ENCODE measurements around the gene POU6F2. TPM values are rescaled to one million over a fixed set of nuclear protein-coding genes. Genes with fewer than 3 reads are reported as not detected.

The POU6F2 gene
- total RNA-seq, 4 donors from 2014 or later, result 0.48 to 0.82 TPM; not detected in 2

DNA sequence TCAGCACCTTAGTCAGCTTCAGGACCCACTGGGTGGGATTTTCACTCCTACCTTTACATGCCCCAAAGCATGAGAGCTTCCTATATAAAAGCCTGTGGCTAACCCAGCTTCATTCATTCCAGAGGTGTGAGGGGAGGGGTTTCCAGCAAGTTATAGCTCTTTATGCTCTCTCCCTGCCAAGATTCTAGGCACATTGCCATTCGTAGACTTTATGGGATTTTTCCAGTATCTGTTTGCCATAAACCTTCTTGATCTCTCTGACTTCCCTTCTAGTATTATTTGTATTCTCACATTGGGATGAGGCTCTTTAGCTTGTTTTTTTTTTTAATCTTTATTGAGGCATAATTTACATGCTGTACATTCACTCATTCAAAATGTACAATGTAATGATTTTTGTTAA lies 67.5 kb downstream of the POU6F2 start:
- H3K27ac ChIP-seq, result no peak overlapping the region
- no peak overlapping the region for H3K4me3 ChIP-seq
- TF ChIP-seq POLR2AphosphoS5 (IDR thresholded peaks at IDR 0.05) (no peak), EP300 (IDR thresholded peaks at IDR 0.05; ENCODE audit: low read depth) (no peak), POLR2A (IDR thresholded peaks at IDR 0.05) (no peak)
- TF ChIP-seq, protein P1, sequence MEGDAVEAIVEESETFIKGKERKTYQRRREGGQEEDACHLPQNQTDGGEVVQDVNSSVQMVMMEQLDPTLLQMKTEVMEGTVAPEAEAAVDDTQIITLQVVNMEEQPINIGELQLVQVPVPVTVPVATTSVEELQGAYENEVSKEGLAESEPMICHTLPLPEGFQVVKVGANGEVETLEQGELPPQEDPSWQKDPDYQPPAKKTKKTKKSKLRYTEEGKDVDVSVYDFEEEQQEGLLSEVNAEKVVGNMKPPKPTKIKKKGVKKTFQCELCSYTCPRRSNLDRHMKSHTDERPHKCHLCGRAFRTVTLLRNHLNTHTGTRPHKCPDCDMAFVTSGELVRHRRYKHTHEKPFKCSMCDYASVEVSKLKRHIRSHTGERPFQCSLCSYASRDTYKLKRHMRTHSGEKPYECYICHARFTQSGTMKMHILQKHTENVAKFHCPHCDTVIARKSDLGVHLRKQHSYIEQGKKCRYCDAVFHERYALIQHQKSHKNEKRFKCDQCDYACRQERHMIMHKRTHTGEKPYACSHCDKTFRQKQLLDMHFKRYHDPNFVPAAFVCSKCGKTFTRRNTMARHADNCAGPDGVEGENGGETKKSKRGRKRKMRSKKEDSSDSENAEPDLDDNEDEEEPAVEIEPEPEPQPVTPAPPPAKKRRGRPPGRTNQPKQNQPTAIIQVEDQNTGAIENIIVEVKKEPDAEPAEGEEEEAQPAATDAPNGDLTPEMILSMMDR (IDR thresholded peaks at IDR 0.05), result no peak
- 20 to 33% methylated on average over 1 of the region's 1 CpG for WGBS, 2 donors (ENCODE audit: low coverage in 1 of 2)
- no peaks in the 10 kb centered on the region for H3K4me1 ChIP-seq
- no peaks in the 10 kb centered on the region for H3K9me3 ChIP-seq
- H3K27me3 ChIP-seq, result no peaks in the 10 kb centered on the region
- intact Hi-C loops (cut with DNase I; ENCODE audit: low total_unique reads), result no loop called here
- no peaks in the 10 kb centered on the region for H3K36me3 ChIP-seq
- in situ Hi-C loops (cut with MboI; ENCODE audit: low pct_ligation_motif_present in 1 of 4, low pct_unique_long_range_greater_than_20kb in 1 of 4, low sequenced_read_pairs in 3 of 4), result loop anchor here in 1 of 4 donors (25.0 kb wide), 1 partner anchor 233 kb away; no protein-coding TSS in a partner anchor
- DNase-seq, result no peak

DNA sequence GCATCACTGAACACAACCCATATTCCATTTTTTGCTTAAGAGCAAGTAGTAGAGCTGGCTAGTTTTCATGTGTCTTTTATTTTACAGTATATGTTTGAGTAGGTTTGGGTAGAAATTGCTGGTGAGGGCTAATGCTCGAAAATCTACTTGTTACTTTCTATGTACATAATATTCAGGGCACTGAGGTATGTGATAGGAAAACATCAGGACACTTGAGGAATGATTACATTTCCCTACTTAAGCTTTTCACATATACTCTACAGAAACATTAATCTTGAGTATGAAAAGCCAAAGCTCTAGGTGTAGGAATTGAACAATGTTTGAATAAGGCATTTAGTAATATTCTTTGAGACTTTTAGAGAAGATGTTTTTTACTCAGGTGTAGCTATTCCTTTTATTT lies 73.6 kb downstream of the POU6F2 start:
- WGBS, 2 donors (ENCODE audit: low coverage in 1 of 2), result 79% methylated on average over 1 of the region's 1 CpG; no CpG with 5 or more reads in 1 of the 2 donors
- H3K9me3 ChIP-seq, result no peaks in the 10 kb centered on the region
- TF ChIP-seq POLR2AphosphoS5 (IDR thresholded peaks at IDR 0.05), result no peak
- no peak for TF ChIP-seq EP300 (IDR thresholded peaks at IDR 0.05; ENCODE audit: low read depth)
- no peak for TF ChIP-seq POLR2A (IDR thresholded peaks at IDR 0.05)
- TF ChIP-seq, protein P1 (IDR thresholded peaks at IDR 0.05), result no peak
- intact Hi-C loops (cut with DNase I; ENCODE audit: low total_unique reads), result no loop called here
- H3K4me3 ChIP-seq, result no peak overlapping the region
- no peaks in the 10 kb centered on the region for H3K27me3 ChIP-seq
- in situ Hi-C loops (cut with MboI; ENCODE audit: low pct_ligation_motif_present in 1 of 4, low pct_unique_long_range_greater_than_20kb in 1 of 4, low sequenced_read_pairs in 3 of 4), result no loop called here
- DNase-seq, result no peak
- no peak overlapping the region for H3K27ac ChIP-seq
- no peaks in the 10 kb centered on the region for H3K36me3 ChIP-seq
- no peaks in the 10 kb centered on the region for H3K4me1 ChIP-seq

DNA sequence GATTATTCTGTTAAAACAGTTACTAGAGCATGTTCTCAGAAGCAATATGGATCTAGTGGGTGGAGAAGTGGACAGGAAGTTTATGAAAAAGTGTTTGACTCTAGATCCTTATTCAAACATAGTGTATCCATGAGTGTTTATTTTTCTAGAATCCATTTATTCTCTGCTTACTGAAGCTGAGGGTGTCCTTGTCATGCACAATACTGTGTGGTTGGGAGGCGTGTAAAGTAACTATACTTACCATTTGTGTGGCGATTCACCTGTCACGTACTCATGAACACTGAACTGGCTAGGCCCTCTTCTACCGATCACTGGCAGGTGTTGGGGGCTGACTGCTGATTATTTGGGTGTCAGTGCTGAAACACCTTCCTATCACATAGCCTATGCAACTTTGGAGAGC lies 74.0 kb downstream of the POU6F2 start:
- TF ChIP-seq, protein P1 (IDR thresholded peaks at IDR 0.05), result no peak
- no peak for DNase-seq
- no peaks in the 10 kb centered on the region for H3K4me1 ChIP-seq
- no peak overlapping the region for H3K4me3 ChIP-seq
- no peak overlapping the region for H3K27ac ChIP-seq
- intact Hi-C loops (cut with DNase I; ENCODE audit: low total_unique reads), result no loop called here
- in situ Hi-C loops (cut with MboI; ENCODE audit: low pct_ligation_motif_present in 1 of 4, low pct_unique_long_range_greater_than_20kb in 1 of 4, low sequenced_read_pairs in 3 of 4), result no loop called here
- H3K27me3 ChIP-seq, result no peaks in the 10 kb centered on the region
- H3K9me3 ChIP-seq, result no peaks in the 10 kb centered on the region
- 60 to 94% methylated on average over 1 to 4 of the region's 4 CpGs for WGBS, 2 donors (ENCODE audit: low coverage in 1 of 2)
- H3K36me3 ChIP-seq, result no peaks in the 10 kb centered on the region

DNA sequence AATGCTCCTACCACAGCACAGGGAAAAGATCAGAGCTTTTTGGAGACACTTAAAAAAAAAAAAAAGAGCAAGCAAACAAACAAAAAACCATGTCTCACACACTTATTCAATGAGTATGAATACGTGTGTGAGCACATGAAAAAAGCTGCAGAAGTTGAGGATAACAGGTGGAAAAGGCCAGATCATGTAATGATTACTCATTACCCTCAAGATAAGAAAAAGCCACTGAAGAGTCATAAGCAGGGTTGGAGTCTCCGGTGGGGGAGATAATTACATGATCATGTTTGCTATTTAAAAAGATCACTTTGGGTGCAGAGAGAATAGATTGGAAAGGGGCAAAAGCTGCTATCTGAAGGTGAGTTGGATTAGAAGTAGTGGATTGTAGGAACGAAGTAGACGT lies 77.0 kb downstream of the POU6F2 start:
- intact Hi-C loops (cut with DNase I; ENCODE audit: low total_unique reads), result no loop called here
- in situ Hi-C loops (cut with MboI; ENCODE audit: low pct_ligation_motif_present in 1 of 4, low pct_unique_long_range_greater_than_20kb in 1 of 4, low sequenced_read_pairs in 3 of 4), result no loop called here
- WGBS, 2 donors (ENCODE audit: low coverage in 1 of 2), result 59 to 82% methylated on average over 4 of the region's 4 CpGs
- H3K27me3 ChIP-seq, result no peaks in the 10 kb centered on the region
- H3K4me1 ChIP-seq, result no peaks in the 10 kb centered on the region
- no peak for DNase-seq
- no peak for TF ChIP-seq POLR2A (IDR thresholded peaks at IDR 0.05)
- H3K36me3 ChIP-seq, result no peaks in the 10 kb centered on the region
- no peak overlapping the region for H3K4me3 ChIP-seq
- H3K27ac ChIP-seq, result no peak overlapping the region
- no peaks in the 10 kb centered on the region for H3K9me3 ChIP-seq

DNA sequence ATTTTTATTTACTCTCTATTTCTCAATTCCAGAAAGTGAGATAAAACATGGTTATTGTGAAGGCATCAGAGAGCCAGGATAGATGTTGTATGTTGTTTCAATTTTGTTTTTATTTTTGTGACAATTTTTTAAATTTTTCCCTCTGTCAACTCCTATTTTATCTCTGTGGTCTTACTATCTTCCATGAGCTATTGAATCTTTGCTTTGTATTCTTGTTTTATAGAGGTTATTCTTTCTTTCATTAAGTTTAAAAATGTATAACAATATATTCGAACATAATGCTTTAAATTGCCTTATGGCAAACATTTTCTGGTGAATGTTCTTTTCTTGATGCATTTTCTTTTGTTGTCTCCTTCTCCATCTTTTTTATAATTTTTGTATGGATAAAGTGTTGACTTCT lies 78.4 kb downstream of the POU6F2 start:
- WGBS, 2 donors (ENCODE audit: low coverage in 1 of 2), result 65 to 79% methylated on average over 1 of the region's 1 CpG
- intact Hi-C loops (cut with DNase I; ENCODE audit: low total_unique reads) (no loop called here), in situ Hi-C loops (cut with MboI; ENCODE audit: low pct_ligation_motif_present in 1 of 4, low pct_unique_long_range_greater_than_20kb in 1 of 4, low sequenced_read_pairs in 3 of 4) (no loop called here)
- no peak overlapping the region for H3K4me3 ChIP-seq
- DNase-seq, result no peak
- H3K27me3 ChIP-seq, result no peaks in the 10 kb centered on the region
- no peaks in the 10 kb centered on the region for H3K36me3 ChIP-seq
- TF ChIP-seq EP300 (IDR thresholded peaks at IDR 0.05; ENCODE audit: low read depth), result no peak
- TF ChIP-seq, protein P1 (IDR thresholded peaks at IDR 0.05), result no peak
- TF ChIP-seq POLR2A (IDR thresholded peaks at IDR 0.05), result no peak
- TF ChIP-seq POLR2AphosphoS5 (IDR thresholded peaks at IDR 0.05), result no peak
- no peak overlapping the region for H3K27ac ChIP-seq
- no peaks in the 10 kb centered on the region for H3K9me3 ChIP-seq
- H3K4me1 ChIP-seq, result no peaks in the 10 kb centered on the region

Measured in transverse colon (tissue), 4 donors.